GM23248 (cell line): Measurements from ENCODE around the gene SMIM29. TPM values are rescaled to one million over a fixed set of nuclear protein-coding genes. Genes with fewer than 3 reads are reported as not detected.

Source experiments
- DNase-seq: peaks from one replicate; pipeline ENCODE4 v3.0.0-alpha.2; 2015
- H2AFZ ChIP-seq: fragments of 200-600 bp; sonication (generic); 2 replicates; pipeline ENCODE4 v1.6.1; 2016; ENCODE audit warnings: antibody characterized with exemption
- H3F3A ChIP-seq: fragments of 200-600 bp; sonication (generic); 2 replicates; pipeline ENCODE4 v1.6.1; 2016; ENCODE audit warnings: mild to moderate bottlenecking, antibody characterized with exemption, mixed run types; ENCODE audit not compliant: insufficient read depth
- H3K27ac ChIP-seq: fragments of 200-600 bp; sonication (generic); 2 replicates; pipeline ENCODE4 v1.5.1; 2016; ENCODE audit warnings: mild to moderate bottlenecking
- H3K27me3 ChIP-seq: fragments of 200-600 bp; sonication (generic); replicated peaks from 2 replicates; pipeline ENCODE4 v1.6.1; 2016; ENCODE audit warnings: mild to moderate bottlenecking; ENCODE audit not compliant: insufficient read depth
- H3K36me3 ChIP-seq: fragments of 200-600 bp; sonication (generic); 2 replicates; pipeline ENCODE4 v1.6.1; 2016; ENCODE audit warnings: low read depth, mild to moderate bottlenecking
- H3K4me1 ChIP-seq: fragments of 200-600 bp; sonication (generic); 2 replicates; pipeline ENCODE4 v1.6.1; 2016; ENCODE audit warnings: mild to moderate bottlenecking; ENCODE audit not compliant: insufficient read depth
- H3K4me2 ChIP-seq: fragments of 200-600 bp; sonication (generic); one replicate; pipeline ENCODE4 v1.6.1; 2016; ENCODE audit warnings: mild to moderate bottlenecking; ENCODE audit not compliant: unreplicated experiment
- H3K4me3 ChIP-seq: fragments of 200-600 bp; sonication (generic); 2 replicates; pipeline ENCODE4 v1.5.1; 2016; ENCODE audit warnings: mild to moderate bottlenecking
- H3K79me2 ChIP-seq: fragments of 200-600 bp; sonication (generic); 2 replicates; pipeline ENCODE4 v1.6.1; 2016; ENCODE audit warnings: mild to moderate bottlenecking; ENCODE audit not compliant: insufficient read depth
- H3K9ac ChIP-seq: fragments of 200-600 bp; sonication (generic); 2 replicates; pipeline ENCODE4 v1.6.1; 2016; ENCODE audit warnings: mild to moderate bottlenecking
- H3K9me2 ChIP-seq: fragments of 200-600 bp; sonication (generic); 2 replicates; pipeline ENCODE4 v1.6.1; 2016; ENCODE audit warnings: mixed run types, mild to moderate bottlenecking, moderate library complexity; ENCODE audit not compliant: insufficient read depth
- H3K9me3 ChIP-seq: fragments of 200-600 bp; sonication (generic); one replicate; pipeline ENCODE4 v1.6.1; 2017; ENCODE audit warnings: low read depth
- H4K20me1 ChIP-seq: fragments of 200-600 bp; sonication (generic); 2 replicates; pipeline ENCODE4 v1.6.0; 2016; ENCODE audit not compliant: insufficient read depth
- EZH2 ChIP-seq: fragments of 200-600 bp; sonication (generic); IDR thresholded peaks from 2 replicates; pipeline ENCODE4 v1.6.1; 2018; ENCODE audit warnings: antibody characterized with exemption, mild to moderate bottlenecking; ENCODE audit not compliant: insufficient read depth, poor library complexity, severe bottlenecking
- EZH2phosphoT487 ChIP-seq: fragments of 200-600 bp; sonication (generic); IDR thresholded peaks from 2 replicates; pipeline ENCODE4 v1.6.1; 2018; ENCODE audit warnings: antibody characterized with exemption, moderate library complexity, mild to moderate bottlenecking, low read depth; ENCODE audit not compliant: insufficient read depth
- WGBS, 2 experiments: methylation state at CpG; one replicate each; pipeline ENCODE4 v1.1.6; 2015 to 2017; ENCODE audit warnings: low lambda C conversion rate in 2 of 2, low coverage in 1 of 2; ENCODE audit errors: missing lambda C conversion rate in 2 of 2; 5-methylcytosine and 5-hydroxymethylcytosine counted together
- in situ Hi-C: fragments of 300-500 bp; cut with MboI; formaldehyde crosslinking; loops from 2 replicates; pipeline ENCODE4 v1.15.0; 2020
- polyA plus RNA-seq: library from polyadenylated mRNA; unstranded; fragments of >200 nt; fragmentation: Nextera tagmentation; extraction: Ambion mirVana; gene quantifications from 2 replicates; pipeline ENCODE4 v1.2.1, GENCODE V29; 2016
- total RNA-seq: library from RNA; depleted of rRNA; stranded (reverse); fragments of >200 nt; shearing (Covaris generic); gene quantifications from 2 replicates; pipeline ENCODE4 v1.2.3, GENCODE V29; 2014

SMIM29 gene
- total and polyA plus RNA-seq, 2 experiments from 2014 or later, result 35.1 to 55.1 TPM

- no peak overlapping the region for H3K4me3 ChIP-seq
- WGBS, 2 experiments, result 80 to 84% methylated on average over 4 of the region's 4 CpGs
- in situ Hi-C loops, result no loop called here
- H3K79me2 ChIP-seq, result no peaks in the 10 kb centered on the region
- H3K9ac ChIP-seq, result no peak overlapping the region
- H2AFZ ChIP-seq, result no peak overlapping the region
- no peaks in the 10 kb centered on the region for H3F3A ChIP-seq
- no peaks in the 10 kb centered on the region for H3K4me1 ChIP-seq
- no peak for DNase-seq
- H3K27ac ChIP-seq, result no peak overlapping the region
- no peaks in the 10 kb centered on the region for H3K27me3 ChIP-seq
- H4K20me1 ChIP-seq, result no peaks in the 10 kb centered on the region
- H3K9me3 ChIP-seq, result no peaks in the 10 kb centered on the region
- H3K9me2 ChIP-seq, result no peaks in the 10 kb centered on the region
- no peaks in the 10 kb centered on the region for H3K36me3 ChIP-seq
- H3K4me2 ChIP-seq, result no peak overlapping the region
- TF ChIP-seq EZH2phosphoT487, result no peak
- TF ChIP-seq EZH2, result no peak
These were observed 35.0 kb downstream of the SMIM29 start for GRCh38 chr6:34213772-34214171.

- in situ Hi-C loops, result no loop called here
- no peaks in the 10 kb centered on the region for H3K27me3 ChIP-seq
- H3K79me2 ChIP-seq, result no peaks in the 10 kb centered on the region
- H2AFZ ChIP-seq, result no peak overlapping the region
- no peak overlapping the region for H3K4me3 ChIP-seq
- DNase-seq, result no peak
- no peak overlapping the region for H3K9ac ChIP-seq
- no peaks in the 10 kb centered on the region for H3K9me3 ChIP-seq
- no peaks in the 10 kb centered on the region for H3F3A ChIP-seq
- no peaks in the 10 kb centered on the region for H3K36me3 ChIP-seq
- TF ChIP-seq EZH2phosphoT487 (no peak), EZH2 (no peak)
- H3K4me1 ChIP-seq, result no peaks in the 10 kb centered on the region
- H3K27ac ChIP-seq, result no peak overlapping the region
- no peaks in the 10 kb centered on the region for H4K20me1 ChIP-seq
- H3K9me2 ChIP-seq, result no peaks in the 10 kb centered on the region
- WGBS, 2 experiments, result 85 to 91% methylated on average over 4 of the region's 4 CpGs
- no peak overlapping the region for H3K4me2 ChIP-seq
These were observed 40.9 kb downstream of the SMIM29 start for GRCh38 chr6:34207695-34208443.

DNA sequence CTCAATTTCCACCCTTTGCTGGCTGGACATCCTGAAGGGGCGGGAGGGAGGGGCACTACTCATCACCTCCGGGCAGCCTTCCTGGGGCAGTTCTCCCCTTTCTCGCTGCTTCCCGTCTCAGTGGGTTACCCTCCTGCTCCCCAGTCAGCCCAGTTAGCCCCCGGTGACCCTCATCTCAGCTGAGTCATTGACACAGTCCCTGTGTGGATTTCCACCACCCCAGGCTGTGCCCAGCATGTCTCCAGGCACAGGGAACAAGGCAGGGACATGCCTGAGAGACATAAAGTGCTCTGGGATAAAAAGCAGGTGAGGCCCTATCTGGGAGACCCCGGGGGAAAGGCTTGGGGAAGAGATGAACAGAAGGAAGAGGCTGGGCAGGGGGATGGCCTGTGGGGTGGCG lies 42.1 kb downstream of the SMIM29 start:
- Histone ChIP-seq H4K20me1 (no peaks in the 10 kb centered on the region), H3K9ac (no peak overlapping the region), H3K79me2 (no peaks in the 10 kb centered on the region), H3K27ac (no peak overlapping the region), H3F3A (no peaks in the 10 kb centered on the region), H3K4me3 (no peak overlapping the region), H3K9me2 (no peaks in the 10 kb centered on the region), H3K4me2 (no peak overlapping the region), H3K4me1 (no peaks in the 10 kb centered on the region), H3K9me3 (no peaks in the 10 kb centered on the region), H3K27me3 (no peaks in the 10 kb centered on the region), H2AFZ (no peak overlapping the region), H3K36me3 (no peaks in the 10 kb centered on the region)
- in situ Hi-C loops, result no loop called here
- no peak for TF ChIP-seq EZH2
- TF ChIP-seq EZH2phosphoT487, result no peak
- WGBS, 2 experiments, result 77 to 96% methylated on average over 5 to 7 of the region's 7 CpGs
- DNase-seq, result no peak

GRCh38 chr6:34205916-34206315 lies 42.9 kb downstream of the SMIM29 start:
- no peak overlapping the region for H2AFZ ChIP-seq
- 85 to 92% methylated on average over 2 of the region's 2 CpGs for WGBS, 2 experiments
- no peak overlapping the region for H3K9ac ChIP-seq
- H3F3A ChIP-seq, result no peaks in the 10 kb centered on the region
- no peak for TF ChIP-seq EZH2
- TF ChIP-seq EZH2phosphoT487, result no peak
- H4K20me1 ChIP-seq, result no peaks in the 10 kb centered on the region
- in situ Hi-C loops, result no loop called here
- H3K27ac ChIP-seq, result no peak overlapping the region
- no peak overlapping the region for H3K4me3 ChIP-seq
- no peaks in the 10 kb centered on the region for H3K27me3 ChIP-seq
- H3K9me3 ChIP-seq, result no peaks in the 10 kb centered on the region
- no peak overlapping the region for H3K4me2 ChIP-seq
- no peak for DNase-seq
- H3K4me1 ChIP-seq, result no peaks in the 10 kb centered on the region
- no peaks in the 10 kb centered on the region for H3K9me2 ChIP-seq
- no peaks in the 10 kb centered on the region for H3K36me3 ChIP-seq
- H3K79me2 ChIP-seq, result no peaks in the 10 kb centered on the region
